GM12801 (cell line): ENCODE data around the gene FOXP2.

Experiments used
- CTCF ChIP-seq: IDR thresholded peaks from one replicate; pipeline ENCODE4 v1.5.1; 2011; ENCODE audit warnings: control low read depth; ENCODE audit not compliant: insufficient read length; ENCODE audit errors: extremely low read depth

The FOXP2 gene

GRCh38 chr7:114711241-114711640, 296.6 kb downstream of the FOXP2 start:
- TF ChIP-seq CTCF = no peak

GRCh38 chr7:114715907-114716306, 301.3 kb downstream of the FOXP2 start:
- TF ChIP-seq CTCF = no peak

- no peak for TF ChIP-seq CTCF
Observed at GRCh38 chr7:114718861-114719260, 304.2 kb downstream of the FOXP2 start.

GRCh38 chr7:114720725-114721124, 306.1 kb downstream of the FOXP2 start:
- no peak for TF ChIP-seq CTCF

- TF ChIP-seq CTCF = no peak
Observed at GRCh38 chr7:114722562-114722961, 307.9 kb downstream of the FOXP2 start.

- no peak for TF ChIP-seq CTCF
Observed at GRCh38 chr7:114723308-114723707, 308.7 kb downstream of the FOXP2 start.

- TF ChIP-seq CTCF = no peak
Observed at GRCh38 chr7:114740095-114740494, 325.5 kb downstream of the FOXP2 start.

- TF ChIP-seq CTCF = no peak
Observed at GRCh38 chr7:114740941-114741340, 326.3 kb downstream of the FOXP2 start.
